Middle frontal gyrus (tissue), 1 donor: ENCODE data around the gene DYSF.
"Not testable (repeated sequence)": the region's sequence is repeated elsewhere in the genome, so short reads cannot be mapped to it uniquely, and the experiment has no call there.

Experiments
- DNase-seq: peaks from one replicate; pipeline ENCODE4 v3.0.0-alpha.2; 2015; ENCODE audit warnings: low spot score; ENCODE audit errors: extremely low spot score

The DYSF gene

DNA sequence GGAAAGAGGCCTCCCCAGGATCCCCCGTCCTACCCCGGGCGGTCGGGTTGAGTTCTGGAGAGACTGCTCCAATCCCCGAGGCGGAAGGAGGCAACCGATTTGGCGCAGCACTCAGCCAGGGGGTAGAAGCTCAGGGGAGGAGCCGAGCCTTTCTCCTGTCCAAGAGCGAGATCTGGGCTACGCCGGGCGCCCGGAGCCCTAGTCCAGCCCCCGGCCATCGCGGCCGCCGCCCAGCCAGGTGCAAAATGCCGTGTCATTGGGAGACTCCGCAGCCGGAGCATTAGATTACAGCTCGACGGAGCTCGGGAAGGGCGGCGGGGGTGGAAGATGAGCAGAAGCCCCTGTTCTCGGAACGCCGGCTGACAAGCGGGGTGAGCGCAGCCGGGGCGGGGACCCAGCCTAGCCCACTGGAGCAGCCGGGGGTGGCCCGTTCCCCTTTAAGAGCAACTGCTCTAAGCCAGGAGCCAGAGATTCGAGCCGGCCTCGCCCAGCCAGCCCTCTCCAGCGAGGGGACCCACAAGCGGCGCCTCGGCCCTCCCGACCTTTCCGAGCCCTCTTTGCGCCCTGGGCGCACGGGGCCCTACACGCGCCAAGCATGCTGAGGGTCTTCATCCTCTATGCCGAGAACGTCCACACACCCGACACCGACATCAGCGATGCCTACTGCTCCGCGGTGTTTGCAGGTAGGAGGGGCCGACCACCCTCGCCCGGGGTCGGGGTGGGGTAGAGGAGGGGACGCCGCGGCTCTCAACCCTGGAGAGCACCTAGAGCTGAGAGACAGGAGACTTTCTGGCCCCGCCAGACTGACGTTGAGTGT is at the start of gene DYSF:
TSS of gene DYSF (plus strand) at position 158 of the 817 bp plus-strand sequence.
- DNase-seq = no peak

DNA sequence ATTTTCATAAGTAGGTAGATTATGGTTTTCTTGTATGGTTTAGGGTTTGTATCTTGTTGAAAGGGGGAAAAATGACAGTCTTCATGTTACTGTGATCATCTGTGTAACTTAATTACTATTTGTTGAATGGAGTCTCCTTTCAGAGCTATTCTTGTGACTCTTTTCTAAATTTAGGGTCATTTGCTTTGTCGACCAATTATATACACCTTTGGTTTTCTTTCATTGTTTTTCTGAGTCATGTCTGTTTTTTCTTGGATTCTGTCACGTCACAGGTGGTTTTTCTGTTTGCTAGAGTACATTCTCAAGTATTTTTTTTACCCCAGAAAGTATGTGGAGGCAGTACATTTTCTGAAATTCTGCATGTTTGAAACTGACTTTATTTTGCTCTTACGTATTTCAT is 43.8 kb upstream of the DYSF start:
- no peak for DNase-seq

DNA sequence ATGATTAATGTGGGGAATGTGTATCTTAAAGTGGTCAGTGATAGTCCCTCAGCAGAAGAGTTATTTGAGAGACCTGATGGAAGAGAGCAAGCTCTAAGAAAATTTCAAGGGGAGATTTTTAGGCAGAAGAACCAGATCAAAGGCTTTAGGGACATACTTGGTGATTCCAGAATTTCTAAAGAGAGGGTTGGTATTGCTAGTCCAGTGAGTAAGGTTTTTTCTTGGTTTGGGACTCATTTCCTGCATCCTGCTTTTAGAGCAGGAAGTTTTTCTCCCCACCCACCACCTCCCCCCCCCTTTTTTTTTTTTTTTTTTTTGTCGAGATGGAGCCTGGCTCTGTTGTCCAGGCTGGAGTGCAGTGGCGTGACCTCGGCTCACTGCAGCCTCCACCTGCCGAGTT is 42.7 kb upstream of the DYSF start:
- DNase-seq = no peak

DNA sequence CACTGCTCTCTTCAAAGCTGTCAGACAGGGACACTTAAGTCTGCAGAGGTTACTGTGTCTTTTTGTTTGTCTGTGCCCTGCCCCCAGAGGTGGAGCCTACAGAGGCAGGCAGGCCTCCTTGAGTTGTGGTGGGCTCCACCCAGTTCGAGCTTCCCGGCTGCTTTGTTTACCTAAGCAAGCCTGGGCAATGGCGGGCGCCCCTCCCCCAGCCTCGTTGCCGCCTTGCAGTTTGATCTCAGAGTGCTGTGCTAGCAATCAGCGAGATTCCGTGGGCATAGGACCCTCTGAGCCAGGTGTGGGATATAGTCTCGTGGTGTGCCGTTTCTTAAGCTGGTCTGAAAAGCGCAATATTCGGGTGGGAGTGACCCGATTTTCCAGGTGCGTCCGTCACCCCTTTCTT is 36.5 kb upstream of the DYSF start:
- DNase-seq = not testable (repeated sequence)

DNA sequence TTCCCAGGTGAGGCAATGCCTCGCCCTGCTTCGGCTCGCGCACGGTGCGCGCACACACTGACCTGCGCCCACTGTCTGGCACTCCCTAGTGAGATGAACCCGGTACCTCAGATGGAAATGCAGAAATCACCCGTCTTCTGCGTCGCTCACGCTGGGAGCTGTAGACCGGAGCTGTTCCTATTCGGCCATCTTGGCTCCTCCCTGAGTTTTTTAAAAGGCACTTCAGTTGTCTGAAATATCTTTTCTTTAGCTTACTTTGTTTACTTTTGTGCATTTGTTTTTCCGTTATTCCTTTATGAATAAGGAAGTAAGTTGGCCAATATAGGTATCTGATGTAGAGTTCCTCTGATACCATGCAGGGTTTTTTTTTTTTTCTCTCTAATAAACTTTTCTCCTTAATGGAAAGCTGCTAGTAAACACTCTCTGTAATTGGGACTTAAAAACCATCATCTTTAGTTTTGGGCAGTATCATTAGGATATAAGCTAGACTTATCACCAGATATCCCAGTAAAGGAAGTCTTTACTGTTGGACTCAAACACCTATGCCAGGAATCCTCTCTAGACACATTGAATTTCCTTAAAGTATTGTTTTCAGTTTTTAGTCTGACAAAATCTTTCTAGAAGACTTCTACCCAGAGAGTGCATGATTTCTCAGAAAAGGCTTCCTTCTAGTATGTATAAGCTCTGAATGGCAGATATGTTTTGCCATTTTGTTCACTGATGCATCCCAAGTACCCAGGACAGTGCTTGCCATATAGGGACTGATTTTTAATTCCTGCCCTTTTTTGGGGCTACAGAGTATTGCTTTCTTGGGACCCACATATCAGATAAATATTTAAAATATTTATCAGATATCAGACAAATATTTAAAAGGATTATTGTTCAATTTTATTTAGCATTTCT is 35.8 kb upstream of the DYSF start:
- no peak for DNase-seq

DNA sequence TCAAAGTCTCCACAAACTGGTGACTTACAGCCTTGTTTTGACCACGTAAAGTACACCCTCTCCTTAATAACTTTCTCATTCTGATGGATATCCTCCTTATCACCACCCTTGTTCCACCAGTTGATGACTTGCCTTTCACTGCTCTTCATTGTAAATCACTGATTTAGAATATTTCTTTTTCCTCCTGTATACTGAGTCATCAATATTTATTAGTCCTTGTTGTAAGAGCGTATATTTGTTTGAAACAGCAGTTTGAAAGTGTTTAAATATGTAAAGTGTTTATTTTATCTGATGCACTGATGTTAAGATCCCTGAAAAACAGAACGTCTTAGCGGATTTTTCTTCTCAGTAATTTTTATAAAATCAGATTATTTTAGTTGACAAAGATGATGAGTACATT is 34.2 kb upstream of the DYSF start:
- no peak for DNase-seq

DNA sequence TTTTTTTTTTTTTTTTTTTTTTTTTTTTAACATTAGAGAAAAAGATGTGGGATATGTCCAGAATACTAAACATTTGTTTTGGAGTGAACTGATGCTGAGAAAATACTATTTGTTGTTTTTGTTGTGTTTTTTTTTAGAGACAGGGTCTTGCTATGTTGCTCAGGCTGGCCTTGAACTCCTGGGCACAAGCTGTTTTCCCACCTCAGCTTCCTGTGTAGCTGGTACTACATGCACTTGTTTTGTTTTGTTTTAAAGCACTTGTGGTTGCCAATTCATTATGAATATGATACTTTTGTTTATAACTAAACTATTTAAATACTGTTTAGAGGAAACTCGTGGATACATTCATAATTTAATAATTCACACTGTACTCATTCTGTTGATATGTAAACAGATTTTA is 33.4 kb upstream of the DYSF start:
- DNase-seq = no peak

DNA sequence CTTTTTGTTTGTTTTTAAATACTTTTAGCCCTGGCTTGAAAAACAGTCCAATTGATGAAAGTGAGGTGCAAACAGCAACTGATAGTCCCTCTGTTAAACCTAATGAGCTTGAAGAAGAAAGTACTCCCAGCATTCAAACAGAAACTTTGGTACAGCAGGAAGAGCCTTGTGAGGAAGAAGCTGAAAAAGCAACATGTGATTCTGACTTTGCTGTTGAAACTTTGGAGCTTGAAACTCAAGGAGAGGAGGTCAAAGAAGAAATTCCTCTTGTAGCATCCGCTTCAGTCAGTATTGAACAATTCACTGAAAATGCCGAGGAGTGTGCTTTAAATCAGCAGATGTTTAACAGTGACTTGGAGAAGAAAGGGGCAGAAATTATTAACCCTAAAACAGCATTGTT is 30.6 kb upstream of the DYSF start:
- no peak for DNase-seq

DNA sequence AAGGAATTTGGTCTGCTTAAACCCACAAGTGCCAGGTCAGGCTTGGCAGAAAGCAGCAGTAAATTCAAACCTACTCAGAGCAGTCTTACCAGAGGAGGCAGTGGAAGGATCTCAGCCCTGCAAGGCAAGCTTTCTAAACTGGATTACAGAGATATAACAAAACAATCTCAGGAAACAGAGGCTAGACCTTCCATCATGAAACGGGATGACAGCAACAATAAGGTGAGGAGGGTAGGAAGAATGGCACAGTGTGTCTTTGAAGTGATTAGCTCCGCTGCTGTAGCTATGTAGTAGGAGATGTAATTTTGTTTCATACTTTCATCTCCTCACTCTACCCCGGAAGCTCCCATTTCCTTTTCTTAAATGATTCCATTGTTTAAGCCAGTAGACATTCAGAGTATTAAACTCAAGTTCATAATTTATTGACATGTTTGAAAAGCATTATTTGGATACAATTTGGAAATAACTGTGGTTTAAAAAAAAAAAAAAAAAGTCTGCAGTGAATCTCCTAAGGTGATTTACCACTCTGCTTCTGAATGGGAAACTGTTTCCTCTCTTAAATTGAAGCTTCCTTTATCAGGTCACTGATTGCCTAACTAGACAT is 29.4 kb upstream of the DYSF start:
- no peak for DNase-seq

DNA sequence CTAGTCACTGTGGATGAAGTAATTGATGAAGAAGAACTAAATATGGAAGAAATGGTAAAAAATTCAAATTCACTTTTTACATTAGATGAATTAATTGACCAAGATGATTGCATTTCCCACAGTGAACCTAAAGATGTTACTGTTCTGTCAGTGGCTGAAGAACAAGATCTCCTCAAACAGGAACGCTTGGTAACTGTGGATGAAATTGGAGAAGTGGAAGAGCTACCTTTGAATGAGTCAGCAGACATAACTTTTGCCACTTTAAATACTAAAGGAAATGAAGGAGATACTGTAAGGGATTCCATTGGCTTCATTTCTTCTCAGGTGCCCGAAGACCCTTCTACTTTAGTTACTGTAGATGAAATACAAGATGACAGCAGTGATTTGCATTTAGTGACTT is 26.6 kb upstream of the DYSF start:
- DNase-seq = no peak

DNA sequence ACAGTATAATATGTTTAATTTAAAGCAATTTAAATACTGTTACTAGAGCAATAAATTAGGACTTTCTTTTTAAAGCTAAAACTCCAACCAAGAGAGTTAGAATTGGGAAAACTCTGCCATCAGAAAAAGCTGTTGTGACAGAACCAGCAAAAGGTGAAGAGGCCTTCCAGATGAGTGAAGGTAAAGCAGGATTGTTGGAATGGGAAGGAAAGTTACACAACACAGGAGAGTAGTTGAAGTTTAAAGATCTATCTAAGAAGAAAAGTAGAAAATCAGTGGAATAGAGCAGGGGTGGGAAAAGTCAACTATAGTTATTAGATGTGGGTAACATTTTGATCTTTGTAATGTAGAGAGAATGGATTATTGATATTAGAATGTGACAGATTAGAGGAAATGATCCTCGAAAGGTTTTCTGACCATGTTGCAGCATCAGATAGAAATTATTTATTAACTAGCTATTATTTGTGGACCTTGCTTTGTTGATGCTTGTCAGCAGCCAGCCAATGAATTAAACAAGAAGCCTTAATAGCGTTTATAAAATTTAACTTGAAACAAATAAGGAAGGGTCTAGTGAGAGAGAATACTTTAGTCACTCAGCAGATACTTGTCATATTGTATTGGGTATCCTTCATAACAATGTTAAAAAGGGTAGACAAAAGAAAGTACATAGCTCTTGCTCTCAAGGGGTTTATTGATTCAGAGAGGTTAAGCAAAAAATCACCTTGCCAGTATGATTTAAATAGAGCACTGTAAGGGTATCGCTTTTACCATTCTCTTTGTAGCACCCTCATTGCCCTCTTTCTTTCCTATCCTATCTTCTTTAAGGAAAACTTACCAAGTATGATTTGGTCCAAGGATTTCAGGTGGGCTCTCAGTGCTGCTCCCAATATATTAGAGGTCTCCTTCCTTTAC is 24.6 kb upstream of the DYSF start:
- no peak for DNase-seq

DNA sequence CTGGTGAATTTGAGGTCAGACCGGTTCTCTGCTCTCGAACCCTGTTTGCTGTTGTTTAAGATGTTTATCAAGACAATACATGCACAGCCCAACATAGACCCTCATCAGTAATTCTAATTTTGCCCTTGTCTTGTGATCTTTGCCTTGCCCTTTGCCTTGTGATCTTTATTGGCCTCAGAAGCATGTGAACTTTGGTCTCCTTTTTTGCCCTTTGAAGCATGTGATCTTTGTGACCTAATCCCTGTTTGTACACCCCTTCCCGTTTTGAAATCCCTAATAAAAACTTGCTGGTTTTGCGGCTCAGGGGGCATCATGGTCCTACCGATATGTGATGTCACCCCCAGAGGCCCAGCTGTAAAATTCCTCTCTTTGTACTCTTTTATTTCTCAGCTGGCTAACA is 8.2 kb upstream of the DYSF start:
- DNase-seq = not testable (repeated sequence)

DNA sequence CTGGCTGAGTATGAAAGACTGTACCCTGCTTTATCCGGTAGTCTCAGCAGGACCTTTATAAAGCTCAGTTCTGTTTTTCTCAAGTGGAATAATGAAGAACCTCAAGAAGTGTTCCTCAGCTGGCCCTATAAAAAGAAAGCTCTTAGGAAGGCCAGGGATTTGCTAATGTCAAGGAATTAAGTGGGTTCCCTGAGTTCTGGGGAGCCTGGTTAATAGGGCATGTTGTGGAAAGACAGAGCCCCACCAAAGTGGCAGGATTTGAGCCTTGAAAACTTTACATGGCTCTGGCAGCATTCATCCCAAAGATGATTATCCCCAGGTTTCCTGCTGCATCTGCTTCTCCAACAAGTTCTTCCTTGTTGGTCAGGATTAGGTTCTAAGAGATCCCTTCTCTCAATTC is 6.9 kb upstream of the DYSF start:
- DNase-seq = no peak

DNA sequence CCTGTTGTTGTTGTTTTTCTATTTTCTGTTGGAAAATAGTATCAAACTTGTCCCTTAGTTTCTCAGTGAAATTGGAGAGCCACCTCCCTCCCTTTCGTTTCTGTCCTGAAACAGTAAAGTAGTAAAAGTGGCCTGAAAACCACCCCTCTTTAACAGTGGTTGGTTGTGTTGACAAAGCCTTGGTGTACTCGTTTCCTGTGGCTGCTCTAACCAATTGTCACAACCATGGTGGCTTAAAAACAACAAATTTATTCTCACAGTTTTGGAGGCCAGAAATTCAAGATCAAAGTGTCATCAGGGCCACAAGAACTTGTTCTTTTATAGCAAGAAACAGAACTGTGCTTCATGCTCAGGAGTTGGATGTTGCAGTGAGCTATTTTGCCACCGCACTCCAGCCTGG is 4.0 kb upstream of the DYSF start:
- no peak for DNase-seq

DNA sequence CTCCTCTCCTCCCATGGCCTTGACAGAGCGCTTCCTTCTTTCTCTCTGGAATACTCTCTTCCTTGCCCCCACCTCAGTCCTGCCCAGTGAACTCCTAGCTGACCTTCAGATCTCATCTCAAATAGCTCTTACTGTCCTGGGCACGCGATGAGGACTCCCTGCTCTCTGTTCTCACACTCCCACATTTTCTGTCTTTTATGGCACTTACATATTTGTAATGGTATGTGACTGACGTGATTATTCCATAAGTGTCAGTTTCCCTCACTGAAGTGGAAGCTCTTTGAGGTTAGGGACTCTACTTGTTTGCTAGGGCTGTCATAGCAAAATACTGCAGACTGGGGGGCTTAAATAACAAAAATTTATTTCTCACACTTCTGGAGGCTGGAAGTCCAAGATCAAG is 1.7 kb upstream of the DYSF start:
- no peak for DNase-seq

DNA sequence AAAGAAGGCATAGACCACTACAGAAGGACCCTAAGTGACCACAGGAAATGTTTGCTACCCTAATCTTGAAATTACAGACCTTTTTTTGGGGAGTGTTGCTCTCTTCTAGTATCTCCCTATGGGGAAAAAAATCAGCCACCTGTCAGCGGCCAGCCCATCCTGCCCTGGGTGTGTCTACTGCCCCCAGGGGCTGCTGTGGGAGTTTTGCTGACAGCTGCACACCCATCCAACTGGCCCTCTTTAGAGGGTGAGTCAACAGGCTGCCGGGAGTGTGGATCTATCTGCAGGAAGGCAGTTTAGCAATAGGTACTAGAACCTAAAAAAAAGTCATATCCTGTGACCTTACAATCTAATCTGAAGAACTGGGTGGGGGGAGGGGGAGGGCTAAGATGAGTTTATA is 796 bp upstream of the DYSF start:
- DNase-seq = no peak

DNA sequence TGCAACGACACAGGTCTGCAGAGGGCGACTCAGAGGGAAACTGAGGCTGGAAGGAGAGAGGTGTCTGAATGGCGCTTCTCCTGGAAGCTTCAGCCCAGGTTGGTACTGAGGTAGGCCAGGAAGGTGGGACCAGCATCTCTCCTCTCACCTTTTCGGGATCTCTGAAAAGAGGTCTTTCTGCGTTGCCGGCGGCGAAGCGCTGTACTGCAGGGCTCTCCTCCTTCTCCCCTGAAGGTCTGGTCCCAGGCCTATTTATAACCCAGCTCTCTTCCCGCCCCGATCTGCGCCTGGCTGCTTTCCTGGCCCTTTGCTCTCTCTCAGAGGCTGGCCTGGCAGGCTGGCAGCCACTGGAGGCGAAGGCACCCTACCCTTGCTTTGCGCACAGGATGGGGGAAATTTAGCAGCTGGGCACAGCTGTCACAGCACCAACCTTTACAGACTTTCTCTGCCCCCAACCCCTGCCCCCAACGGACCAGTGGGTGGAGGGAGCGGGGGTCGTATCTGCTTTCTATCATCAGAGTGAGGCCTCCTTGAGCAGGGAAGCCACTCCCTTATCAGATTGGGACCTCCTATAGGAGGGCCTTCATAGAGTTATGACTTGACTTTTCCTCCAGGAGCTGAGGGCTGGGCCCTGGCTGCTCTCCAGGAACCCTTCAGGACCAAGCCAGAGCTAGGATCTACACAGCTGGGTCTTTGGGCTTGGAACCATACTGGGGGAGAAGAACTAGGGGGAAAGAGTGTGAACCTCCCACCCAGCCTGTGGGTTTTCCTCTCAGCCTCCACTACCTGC is 1.1 kb downstream of the DYSF start:
- DNase-seq = no peak

DNA sequence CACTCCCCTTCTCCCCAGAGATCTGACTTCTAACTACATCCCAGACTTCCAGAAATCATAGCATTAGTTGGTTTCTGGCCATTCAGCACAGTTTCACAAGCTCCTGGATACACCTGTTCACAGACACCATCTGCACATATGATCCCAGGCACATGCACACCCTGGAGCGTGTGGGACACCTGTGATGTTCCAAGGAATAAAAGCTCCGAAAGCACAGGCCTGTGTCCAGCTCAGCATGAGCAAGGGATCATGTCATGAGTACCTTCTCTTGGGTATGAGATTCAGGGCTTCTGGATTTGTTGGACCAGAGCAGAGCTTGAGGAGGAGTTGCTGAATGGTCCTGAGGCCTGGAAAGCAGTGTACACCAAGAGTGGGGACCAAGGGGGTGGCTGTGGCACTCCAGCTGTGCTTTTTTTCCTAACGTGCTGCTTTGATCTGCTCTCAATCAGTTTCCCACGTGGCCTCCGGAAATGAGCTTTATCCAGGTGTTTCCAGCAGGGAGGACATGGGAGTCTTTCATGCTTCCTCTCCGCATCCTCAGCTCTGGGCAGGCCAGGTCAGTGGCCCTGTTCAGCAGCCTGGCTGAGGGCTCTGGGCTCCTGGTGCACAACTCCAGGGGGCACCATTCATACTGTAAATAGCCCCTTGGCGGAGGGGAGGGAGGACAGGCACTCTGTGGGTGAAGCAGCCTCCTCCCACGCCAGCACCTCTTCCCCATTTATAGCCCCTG is 1.8 kb downstream of the DYSF start:
- DNase-seq = no peak

DNA sequence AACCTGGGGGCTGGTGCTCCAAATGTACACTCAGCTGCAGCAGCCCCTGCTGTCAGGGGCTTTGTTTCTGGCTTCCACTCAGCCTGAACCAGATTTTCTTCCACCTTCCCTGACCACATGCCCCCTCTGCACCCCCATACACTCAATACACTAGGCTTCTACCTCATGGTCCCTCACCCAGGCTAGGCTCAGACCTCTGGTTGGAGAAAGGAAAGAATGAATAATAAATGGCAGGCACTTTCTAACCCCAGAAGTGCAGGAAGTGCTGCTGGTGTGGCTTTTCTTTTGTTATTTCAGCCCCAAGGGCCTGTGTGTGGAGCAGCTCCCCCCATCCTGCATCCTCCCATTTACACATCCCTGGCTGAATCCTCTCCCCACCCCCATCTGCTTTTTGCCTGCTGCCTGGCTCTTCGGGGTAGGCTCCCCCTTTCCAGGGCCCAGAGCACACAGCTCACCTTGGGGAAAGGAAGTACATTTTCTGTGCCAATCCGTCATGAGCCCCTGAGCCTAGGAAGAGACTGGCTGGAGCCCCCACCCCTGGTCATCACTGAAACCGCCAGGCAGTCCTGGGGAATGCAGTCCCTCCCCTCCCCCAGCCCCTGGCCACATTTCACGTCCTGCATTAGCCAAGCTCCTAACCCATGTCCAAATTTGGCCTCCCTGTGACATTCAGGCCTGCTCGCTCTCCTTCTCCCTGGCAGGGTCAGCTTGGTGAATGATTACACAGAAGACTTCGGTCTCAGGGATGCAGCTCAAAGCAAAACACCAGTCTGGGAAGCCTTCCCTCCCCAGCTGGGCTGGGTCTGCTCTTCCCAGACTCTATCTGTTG is 2.6 kb downstream of the DYSF start:
- no peak for DNase-seq
